HG03432 (cell line): Measurements from ENCODE around the gene ADCY9.

Source experiments
- ATAC-seq: cut with Tn5 transposase; IDR thresholded peaks from one replicate; pipeline ENCODE4 v1.9.1; 2021; ENCODE audit warnings: mild to moderate bottlenecking, moderate library complexity; ENCODE audit not compliant: unreplicated experiment

ADCY9 gene

GRCh38 chr16:4096509-4096908, 19.7 kb downstream of the ADCY9 start:
- no peak for ATAC-seq

GRCh38 chr16:4094127-4094773, 22.0 kb downstream of the ADCY9 start:
- no peak for ATAC-seq

- no peak for ATAC-seq
These were observed 22.6 kb downstream of the ADCY9 start for GRCh38 chr16:4093495-4094126.

- no peak for ATAC-seq
These were observed 23.5 kb downstream of the ADCY9 start for GRCh38 chr16:4092547-4093265.

GRCh38 chr16:4091240-4092012, 24.8 kb downstream of the ADCY9 start:
- no peak for ATAC-seq

- no peak for ATAC-seq
These were observed 25.8 kb downstream of the ADCY9 start for GRCh38 chr16:4090351-4090851.

- ATAC-seq, result no peak
These were observed 26.4 kb downstream of the ADCY9 start for GRCh38 chr16:4089811-4090301.

- no peak for ATAC-seq
These were observed 26.9 kb downstream of the ADCY9 start for GRCh38 chr16:4089251-4089810.

- no peak for ATAC-seq
These were observed 28.2 kb downstream of the ADCY9 start for GRCh38 chr16:4087990-4088577.

GRCh38 chr16:4087099-4087885, 28.9 kb downstream of the ADCY9 start:
- ATAC-seq, result no peak

GRCh38 chr16:4086153-4086552, 30.1 kb downstream of the ADCY9 start:
- no peak for ATAC-seq

GRCh38 chr16:4085405-4085970, 30.8 kb downstream of the ADCY9 start:
- no peak for ATAC-seq

GRCh38 chr16:4083347-4083870, 32.8 kb downstream of the ADCY9 start:
- no peak for ATAC-seq

GRCh38 chr16:4082474-4083044, 33.7 kb downstream of the ADCY9 start:
- ATAC-seq, result no peak

- no peak for ATAC-seq
These were observed 34.7 kb downstream of the ADCY9 start for GRCh38 chr16:4081521-4082021.

- no peak for ATAC-seq
These were observed 35.2 kb downstream of the ADCY9 start for GRCh38 chr16:4081047-4081446.

- no peak for ATAC-seq
These were observed 39.0 kb downstream of the ADCY9 start for GRCh38 chr16:4077174-4077649.

GRCh38 chr16:4075534-4075933, 40.7 kb downstream of the ADCY9 start:
- no peak for ATAC-seq
